Measurements from ENCODE around the gene SIRT2.
"Not testable (repeated sequence)": the region's sequence is repeated elsewhere in the genome, so short reads cannot be mapped to it uniquely, and the experiment has no call there.

The SIRT2 gene

GRCh38 chr19:38898788-38899446 lies 501 bp downstream of the SIRT2 start:
- DNase-seq (ENCODE audit: low read depth) = no peak

- DNase-seq (ENCODE audit: low read depth) = no peak
Measured at GRCh38 chr19:38894968-38895367, 4.5 kb downstream of the SIRT2 start.

DNA sequence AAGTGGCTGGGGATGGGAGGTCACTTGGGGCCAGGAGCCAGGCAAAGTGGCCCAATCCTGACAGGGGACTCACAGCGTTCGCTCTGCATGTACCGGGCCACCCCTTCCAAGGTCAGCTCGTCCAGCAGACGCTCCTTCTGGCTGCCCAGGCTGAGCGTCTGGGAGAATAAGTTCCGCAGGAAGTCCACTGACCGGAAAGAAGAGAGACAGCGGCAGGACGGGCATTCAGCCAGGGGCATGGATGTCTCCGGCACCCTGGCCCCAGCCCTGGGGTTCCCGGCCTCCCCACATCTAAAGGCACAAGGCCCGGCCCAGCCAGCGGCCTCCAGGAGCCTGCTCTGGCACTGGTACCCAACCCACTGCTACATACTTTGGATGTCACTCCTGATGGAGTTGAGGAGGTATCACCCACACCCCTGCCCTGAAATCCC lies 6.1 kb downstream of the SIRT2 start:
- DNase-seq (ENCODE audit: low read depth) = no peak

DNA sequence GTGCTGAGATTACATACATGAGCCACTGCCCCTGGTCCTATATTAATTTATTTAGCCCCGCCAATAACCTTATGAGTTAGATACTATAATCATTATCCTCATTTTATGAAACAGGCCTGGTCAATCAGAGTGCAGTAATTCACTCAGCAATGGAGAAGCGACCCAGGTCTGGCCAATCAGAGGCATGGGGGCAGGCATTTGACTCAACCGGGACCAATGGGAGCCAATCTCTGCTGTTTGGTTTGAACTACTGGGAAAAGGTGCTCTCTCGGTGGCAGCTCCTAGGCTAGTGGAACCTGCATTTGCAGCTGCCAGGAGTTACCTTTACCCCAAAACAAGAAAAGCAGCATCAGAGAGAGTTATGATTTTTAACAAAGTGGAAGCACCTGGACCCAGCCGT lies 6.6 kb downstream of the SIRT2 start:
- no peak for DNase-seq (ENCODE audit: low read depth)

GRCh38 chr19:38891771-38892170 lies 7.6 kb downstream of the SIRT2 start:
- DNase-seq (ENCODE audit: low read depth) = no peak

- DNase-seq (ENCODE audit: low read depth) = no peak
Measured at GRCh38 chr19:38890686-38891085, 8.7 kb downstream of the SIRT2 start.

DNA sequence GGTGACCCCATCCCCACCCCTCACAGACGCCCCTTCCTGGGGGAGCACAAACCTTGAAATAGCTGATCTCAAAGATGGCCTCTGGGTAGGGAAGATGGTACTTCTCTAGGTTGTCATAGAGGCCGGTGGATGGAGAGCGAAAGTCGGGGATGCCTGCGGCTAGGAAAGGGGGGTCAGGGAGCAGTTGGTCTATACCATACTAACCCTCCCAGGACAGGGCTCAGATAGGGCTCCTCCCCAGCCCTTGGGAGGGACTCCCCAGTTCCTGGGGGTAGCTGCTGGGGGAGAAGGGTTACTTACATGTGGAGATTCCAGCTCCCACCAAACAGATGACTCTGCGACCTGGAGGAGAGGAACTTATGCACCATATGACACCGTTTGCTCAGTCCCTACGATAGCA lies 9.6 kb downstream of the SIRT2 start:
- no peak for DNase-seq (ENCODE audit: low read depth)

DNA sequence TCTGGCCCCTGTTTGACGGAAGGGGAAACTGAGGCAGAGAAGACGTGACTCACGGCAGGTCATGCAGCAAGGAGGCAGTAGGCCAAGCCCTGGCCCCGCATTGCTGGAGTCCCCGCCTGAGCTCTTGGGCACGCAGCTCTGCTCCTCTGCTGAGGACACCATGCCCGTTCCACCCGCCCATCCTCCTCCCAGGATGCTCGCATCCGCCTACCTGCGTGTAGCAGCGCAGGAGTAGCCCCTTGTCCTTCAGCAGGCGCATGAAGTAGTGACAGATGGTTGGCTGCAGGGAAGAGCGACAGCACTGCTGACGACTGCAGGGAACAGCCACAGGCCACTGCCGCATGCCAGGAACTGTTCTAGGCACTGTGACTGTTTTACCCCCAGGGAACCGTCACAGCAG lies 10.5 kb downstream of the SIRT2 start:
- DNase-seq (ENCODE audit: low read depth) = no peak

DNA sequence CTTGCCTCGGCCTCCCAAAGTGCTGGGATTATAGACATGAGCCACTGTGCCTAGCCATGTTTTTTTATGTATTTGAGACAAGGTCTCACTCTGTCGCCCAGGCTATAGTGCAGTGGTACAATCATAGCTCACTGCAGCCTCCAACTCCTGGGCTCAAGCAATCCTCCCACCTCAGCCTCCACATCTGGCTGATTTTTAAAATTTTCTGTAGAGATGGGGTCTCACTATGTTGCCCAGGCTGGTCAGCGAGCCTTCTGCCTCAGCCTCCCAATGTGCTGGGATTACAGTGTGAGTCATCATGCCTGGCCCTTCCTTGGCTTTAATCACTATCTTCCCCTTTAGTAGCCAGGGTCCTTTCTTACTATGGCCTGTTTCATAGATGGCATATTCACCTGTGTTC lies 14.7 kb downstream of the SIRT2 start:
- not testable (repeated sequence) for DNase-seq (ENCODE audit: low read depth)

DNA sequence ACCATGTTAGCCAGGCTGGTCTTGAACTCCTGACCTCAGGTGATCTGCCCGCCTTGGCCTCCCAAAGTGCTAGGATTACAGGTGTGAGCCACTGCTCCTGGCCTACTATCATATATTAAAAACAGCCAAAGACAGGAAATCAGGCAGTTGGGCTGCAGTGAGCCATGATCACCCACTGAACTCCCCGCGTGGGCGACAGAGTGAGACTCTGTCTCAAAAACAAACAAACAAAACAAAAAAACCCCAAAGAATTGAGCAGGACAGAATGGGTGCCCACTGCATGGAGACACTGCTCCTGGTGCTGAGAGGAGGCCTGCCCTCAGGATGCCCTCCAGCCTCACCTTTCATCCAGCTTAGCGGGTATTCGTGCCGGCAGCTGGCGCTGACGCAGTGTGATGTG lies 16.1 kb downstream of the SIRT2 start:
- no peak for DNase-seq (ENCODE audit: low read depth)

GRCh38 chr19:38880882-38881609 lies 18.4 kb downstream of the SIRT2 start:
- DNase-seq (ENCODE audit: low read depth) = no peak

DNA sequence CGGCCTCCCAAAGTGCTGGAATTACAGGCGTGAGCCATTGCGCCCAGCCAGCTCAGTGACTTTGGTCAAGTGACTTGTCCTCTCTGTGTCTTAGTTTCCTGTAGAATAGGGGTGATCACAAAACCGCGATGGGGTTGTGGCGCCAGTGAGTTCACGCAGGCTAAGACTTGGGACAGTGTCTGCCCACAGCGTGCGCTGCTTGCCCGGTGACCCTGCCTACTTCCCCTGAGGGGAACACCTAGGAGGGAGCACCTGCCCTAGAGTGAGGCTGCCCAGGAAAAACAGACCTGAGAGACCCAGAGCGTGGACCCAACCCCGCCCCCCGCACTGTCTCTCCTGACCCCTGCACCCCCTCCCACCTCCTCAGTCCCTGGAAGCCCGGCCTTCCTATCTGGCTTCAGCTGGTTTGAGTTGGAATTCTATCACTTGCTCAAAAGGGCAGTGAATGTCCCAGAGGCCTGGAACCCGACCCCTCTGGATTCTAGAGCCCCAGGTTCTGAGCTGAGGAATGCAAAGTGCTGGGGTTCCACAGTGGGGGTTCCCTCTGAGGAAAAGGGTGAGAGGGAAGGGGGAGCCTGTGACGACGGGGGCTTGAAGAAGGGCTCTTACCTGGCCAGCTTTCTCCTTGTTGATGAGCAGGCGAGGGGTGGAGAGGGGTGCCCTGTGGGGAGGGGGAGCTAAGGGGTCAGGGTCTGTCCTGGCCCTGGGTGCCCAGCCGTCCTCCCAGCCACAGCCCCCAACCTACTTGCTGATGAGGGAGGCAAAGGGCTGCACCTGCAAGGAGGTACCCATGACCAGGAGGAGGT lies 19.1 kb downstream of the SIRT2 start:
- no peak for DNase-seq (ENCODE audit: low read depth)

GRCh38 chr19:38879400-38879751 lies 20.0 kb downstream of the SIRT2 start:
- DNase-seq (ENCODE audit: low read depth) = no peak

DNA sequence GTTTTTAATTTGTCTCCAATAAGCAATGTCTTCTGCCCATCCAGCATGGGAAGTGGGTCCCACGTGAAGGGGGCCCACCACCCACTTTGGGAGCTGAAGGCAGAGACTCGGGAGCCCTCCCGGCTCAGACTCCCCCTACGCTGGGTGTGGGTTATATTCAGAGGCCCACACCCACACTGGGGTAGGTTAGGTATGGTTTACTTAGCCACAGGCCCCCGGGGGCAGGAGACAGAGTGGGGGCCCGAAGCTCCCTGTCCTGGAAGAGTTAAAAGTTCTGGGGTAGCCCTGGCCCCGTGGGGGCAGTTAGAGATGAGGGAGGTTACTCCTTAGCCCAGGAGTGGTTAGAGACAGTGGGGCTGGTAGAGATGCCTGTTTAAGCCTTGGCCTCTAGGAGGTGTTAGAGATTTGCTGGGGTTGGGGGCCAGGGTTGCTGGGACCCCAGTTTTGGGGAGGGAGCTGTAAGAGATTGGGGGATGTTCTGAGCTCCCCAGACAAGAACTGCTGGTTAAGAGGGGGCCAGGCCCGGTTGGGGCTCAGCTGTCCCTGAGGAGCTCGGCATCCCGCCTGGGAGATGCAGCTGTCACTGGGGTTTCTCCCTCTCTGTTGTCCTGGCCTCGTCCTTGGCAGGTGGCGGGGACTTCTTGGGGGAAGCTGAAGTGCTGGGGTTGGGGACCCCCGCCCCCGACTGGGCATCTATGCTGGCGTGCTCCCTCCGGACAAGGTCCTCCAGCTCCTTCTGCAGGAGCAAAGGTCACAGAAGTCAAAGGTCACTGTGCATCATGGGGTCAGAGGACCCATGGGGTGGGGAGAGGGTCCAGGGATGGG lies 20.6 kb downstream of the SIRT2 start:
- no peak for DNase-seq (ENCODE audit: low read depth)

GRCh38 chr19:38877781-38878574 lies 21.4 kb downstream of the SIRT2 start, which contains the start of gene RINL:
TSS of gene RINL (minus strand) at chr19:38878275. CDS start at chr19:38876742, 1,533 bp downstream.
- peak; percentile 64 for DNase-seq (ENCODE audit: low read depth)

DNA sequence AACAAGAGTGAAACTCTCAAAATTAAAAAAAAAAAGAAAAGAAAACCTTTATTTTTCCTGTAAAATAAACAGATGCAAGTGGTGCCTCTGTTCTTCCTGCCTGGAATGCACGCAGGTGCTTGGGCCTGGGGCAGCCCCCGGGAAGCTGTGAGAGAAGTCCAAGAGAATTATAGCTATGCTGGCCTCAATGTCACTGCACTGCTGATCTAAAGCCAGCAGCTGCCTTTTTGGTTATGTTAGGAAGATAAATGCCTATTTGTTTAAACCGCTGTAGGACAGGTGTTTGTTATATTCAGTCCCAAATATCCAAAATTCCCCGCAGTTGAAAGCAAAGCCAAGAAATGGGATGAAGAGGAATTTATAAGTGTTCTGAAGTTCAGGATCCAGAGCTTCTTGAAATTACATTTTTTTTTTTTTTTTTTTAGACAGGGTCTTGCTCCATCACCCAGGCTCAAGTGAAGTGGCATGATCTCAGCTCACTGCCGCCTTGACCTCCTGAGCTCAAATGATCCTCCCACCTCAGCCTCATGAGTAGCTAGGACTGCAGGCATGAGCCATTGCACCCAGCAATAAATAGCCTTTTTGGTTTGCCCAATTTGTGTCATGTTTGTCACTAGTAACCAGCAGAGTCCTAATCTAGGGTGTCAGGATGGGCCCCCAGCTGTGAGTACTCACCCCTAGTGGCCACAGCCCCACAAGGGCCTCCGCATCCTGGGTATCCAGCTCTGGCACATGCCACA lies 23.6 kb downstream of the SIRT2 start:
- no peak for DNase-seq (ENCODE audit: low read depth)

DNA sequence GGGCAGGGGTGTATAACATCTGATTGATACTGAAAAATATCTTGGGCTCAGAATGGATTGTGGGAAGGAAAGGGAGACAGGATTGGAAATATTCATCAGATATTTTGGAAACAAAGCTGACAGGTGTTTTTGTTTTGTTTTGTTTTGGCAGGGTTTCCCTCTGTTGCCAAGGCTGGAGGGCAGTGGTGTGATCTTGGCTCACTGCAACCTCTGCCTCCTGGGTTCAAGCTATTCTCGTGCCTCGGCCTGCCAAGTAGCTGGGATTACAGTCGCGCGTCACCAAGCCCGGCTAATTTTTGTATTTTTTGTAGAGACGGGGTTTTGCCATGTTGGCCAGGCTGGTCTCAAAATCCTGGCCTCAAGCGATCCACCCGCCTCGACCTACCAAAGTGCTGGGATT lies 26.0 kb downstream of the SIRT2 start:
- not testable (repeated sequence) for DNase-seq (ENCODE audit: low read depth)

DNA sequence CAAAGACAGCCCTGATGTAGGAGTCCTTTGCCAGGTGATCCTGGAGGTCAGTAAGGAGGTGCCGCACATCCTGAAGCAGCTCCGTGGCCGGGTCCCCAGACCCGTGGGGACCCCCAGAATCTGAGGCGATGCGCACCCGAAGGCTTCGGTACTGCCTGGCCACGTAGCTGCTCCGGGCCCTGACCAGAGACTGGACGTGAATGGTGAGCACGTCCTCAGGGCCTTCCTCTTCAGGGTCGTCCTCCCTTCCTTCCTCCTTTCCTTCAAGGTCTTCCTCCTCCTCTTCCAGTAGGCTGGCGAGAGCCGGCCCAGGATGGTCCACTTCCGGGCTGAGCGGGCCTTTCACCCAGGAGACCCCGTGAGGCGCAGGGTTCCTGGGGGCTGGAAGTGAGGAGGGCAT lies 28.8 kb downstream of the SIRT2 start:
- no peak for DNase-seq (ENCODE audit: low read depth)

GRCh38 chr19:38869836-38870607 lies 29.4 kb downstream of the SIRT2 start:
- DNase-seq (ENCODE audit: low read depth) = peak; percentile 90
